Neural cell (in vitro differentiated cells): ENCODE measurements around the gene SKAP1. TPM values are rescaled to one million over a fixed set of nuclear protein-coding genes. Genes with fewer than 3 reads are reported as not detected.
"Not testable (repeated sequence)": the region's sequence is repeated elsewhere in the genome, so short reads cannot be mapped to it uniquely, and the experiment has no call there.

Experiments
- H2AFZ ChIP-seq: fragments of 200-600, 300-800 bp; sonication (generic), shearing (Covaris generic); 2 replicates; pipeline ENCODE4 v1.6.0; 2014; ENCODE audit warnings: low read depth, mild to moderate bottlenecking, antibody characterized with exemption, low read length, moderate library complexity
- H3F3A ChIP-seq: fragments of 200-600 bp; shearing (Covaris generic); 2 replicates; pipeline ENCODE4 v1.6.1; 2016; ENCODE audit warnings: mild to moderate bottlenecking, moderate library complexity, mixed read lengths, antibody characterized with exemption, low read length; ENCODE audit not compliant: insufficient read depth, poor library complexity, severe bottlenecking
- H3K27ac ChIP-seq: fragments of 200-600, 300-800 bp; sonication (generic), shearing (Covaris generic); 2 replicates; pipeline ENCODE4 v1.5.1; 2014; ENCODE audit warnings: mild to moderate bottlenecking, low read length, moderate library complexity
- H3K27me3 ChIP-seq: fragments of 300-800, 200-600 bp; sonication (generic), shearing (Covaris generic); 2 replicates; pipeline ENCODE4 v1.6.0; 2014; ENCODE audit warnings: mild to moderate bottlenecking, low read depth, low read length, moderate library complexity; ENCODE audit not compliant: insufficient read depth
- H3K36me3 ChIP-seq: fragments of 300-800, 200-600 bp; sonication (generic), shearing (Covaris generic); 2 replicates; pipeline ENCODE4 v1.5.1; 2014; ENCODE audit warnings: mild to moderate bottlenecking, antibody characterized with exemption, low read length, moderate library complexity; ENCODE audit not compliant: insufficient read depth
- H3K4me2 ChIP-seq: fragments of 300-800, 200-600 bp; sonication (generic), shearing (Covaris generic); 2 replicates; pipeline ENCODE4 v1.6.0; 2014; ENCODE audit warnings: mild to moderate bottlenecking, low read length
- H3K4me3 ChIP-seq: fragments of 300-800, 200-600 bp; sonication (generic), shearing (Covaris generic); 2 replicates; pipeline ENCODE4 v1.5.1; 2014; ENCODE audit warnings: mild to moderate bottlenecking, low read length, moderate library complexity
- H3K79me2 ChIP-seq: fragments of 200-600 bp; shearing (Covaris generic); replicated peaks from 2 replicates; pipeline ENCODE4 v1.6.0; 2014; ENCODE audit warnings: mild to moderate bottlenecking, low read length, moderate library complexity; ENCODE audit not compliant: insufficient read depth
- H3K9ac ChIP-seq: fragments of 300-800, 200-600 bp; sonication (generic), shearing (Covaris generic); 2 replicates; pipeline ENCODE4 v1.6.1; 2016; ENCODE audit warnings: mild to moderate bottlenecking, low read length, mixed read lengths
- H3K9me2 ChIP-seq: fragments of 200-600 bp; shearing (Covaris generic); 2 replicates; pipeline ENCODE4 v1.6.1; 2016; ENCODE audit warnings: mild to moderate bottlenecking, low read length, mixed read lengths; ENCODE audit not compliant: insufficient read depth
- H3K9me3 ChIP-seq: fragments of 200-600, 300-800 bp; sonication (generic), shearing (Covaris generic); 2 replicates; pipeline ENCODE4 v1.6.1; 2016; ENCODE audit warnings: mild to moderate bottlenecking, mixed run types, low read length, moderate library complexity, mixed read lengths
- H4K20me1 ChIP-seq: fragments of 200-600 bp; shearing (Covaris generic); 2 replicates; pipeline ENCODE4 v1.6.1; 2016; ENCODE audit warnings: mild to moderate bottlenecking, mixed run types; ENCODE audit not compliant: insufficient read depth
- EP300 ChIP-seq: fragments of 450-650 bp; conservative IDR thresholded peaks from 2 replicates; pipeline ENCODE4 v1.6.1; 2014; ENCODE audit warnings: antibody characterized with exemption, mild to moderate bottlenecking, moderate library complexity; ENCODE audit not compliant: poor library complexity, severe bottlenecking
- EZH2 ChIP-seq: fragments of 200-600, 300-800 bp; shearing (Covaris generic), sonication (generic); IDR thresholded peaks from 2 replicates; pipeline ENCODE4 v1.6.1; 2014; ENCODE audit warnings: antibody characterized with exemption, low read length, borderline replicate concordance, mild to moderate bottlenecking; ENCODE audit not compliant: insufficient read depth, poor library complexity, severe bottlenecking
- MXI1 ChIP-seq: fragments of 450-650 bp; conservative IDR thresholded peaks from 2 replicates; pipeline ENCODE4 v1.6.1; 2014; ENCODE audit warnings: antibody characterized with exemption, mild to moderate bottlenecking; ENCODE audit not compliant: poor library complexity, severe bottlenecking
- POLR2AphosphoS5 ChIP-seq: IDR thresholded peaks from 2 replicates; pipeline ENCODE4 v1.6.1; 2012
- RAD21 ChIP-seq: fragments of 450-650 bp; conservative IDR thresholded peaks from 2 replicates; pipeline ENCODE4 v1.6.1; 2014; ENCODE audit warnings: antibody characterized with exemption, mild to moderate bottlenecking, moderate library complexity
- SMC3 ChIP-seq: fragments of 450-650 bp; conservative IDR thresholded peaks from 2 replicates; pipeline ENCODE4 v1.6.1; 2014; ENCODE audit warnings: antibody characterized with exemption, mild to moderate bottlenecking, moderate library complexity; ENCODE audit not compliant: poor library complexity
- TAF1 ChIP-seq: IDR thresholded peaks from 2 replicates; pipeline ENCODE4 v1.6.1; 2012; ENCODE audit warnings: low read depth
- polyA plus RNA-seq: library from polyadenylated mRNA; depleted of rRNA; stranded (reverse); fragments of >200 nt; gene quantifications from 2 replicates; pipeline ENCODE4 v1.2.3, GENCODE V29; 2014
- TF ChIP-seq, protein P1 (sequence below): fragments of 450-650 bp; IDR thresholded peaks from 2 replicates; pipeline ENCODE4 v1.5.1; 2014; ENCODE audit warnings: antibody characterized with exemption, mild to moderate bottlenecking, moderate library complexity; ENCODE audit not compliant: poor library complexity, severe bottlenecking
- TF ChIP-seq, protein P2 (sequence below): IDR thresholded peaks from 2 replicates; pipeline ENCODE4 v1.6.1; 2012; ENCODE audit warnings: borderline replicate concordance

Gene SKAP1
- polyA plus RNA-seq, 1 donor from 2014 or later = 0.63 TPM

DNA sequence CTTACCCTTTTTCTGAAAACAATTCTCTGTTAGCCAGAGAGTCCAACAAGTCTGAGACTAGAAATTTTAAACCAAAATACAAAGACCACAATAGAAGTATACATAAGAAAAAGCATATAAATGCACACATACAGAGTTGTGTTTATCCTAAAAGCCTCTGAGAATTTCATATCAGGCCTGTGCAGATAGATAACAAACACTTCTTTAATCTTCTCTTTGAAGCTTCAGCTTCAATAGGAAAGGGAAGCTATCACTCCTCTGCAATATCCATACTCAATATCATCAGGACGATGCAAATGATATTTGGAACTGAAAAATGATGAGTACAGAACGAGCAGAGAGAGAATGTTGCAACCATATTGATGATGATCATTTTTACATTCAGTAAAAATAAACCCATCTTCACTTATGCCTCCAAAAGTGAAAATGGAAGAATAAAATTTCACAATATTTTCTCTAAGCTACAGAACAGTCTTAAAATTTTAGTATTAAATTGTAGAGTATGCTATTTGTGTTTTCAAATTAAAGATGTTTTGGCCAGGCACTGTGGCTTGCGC, 61.6 kb downstream of the SKAP1 start:
- Histone ChIP-seq H3K9me3 (no peaks in the 10 kb centered on the region), H3K4me3 (no peak overlapping the region), H3K36me3 (no peaks in the 10 kb centered on the region), H3K27me3 (peaks cover 15% of the 10 kb centered on the region), H2AFZ (no peak overlapping the region), H3F3A (no peaks in the 10 kb centered on the region), H3K9me2 (no peaks in the 10 kb centered on the region), H4K20me1 (no peaks in the 10 kb centered on the region), H3K9ac (no peak overlapping the region), H3K4me2 (no peak overlapping the region), H3K79me2 (no peaks in the 10 kb centered on the region), H3K27ac (no peak overlapping the region)
- no peak for TF ChIP-seq MXI1
- TF ChIP-seq POLR2AphosphoS5 = no peak
- TF ChIP-seq EZH2 = no peak
- TF ChIP-seq, protein P1, sequence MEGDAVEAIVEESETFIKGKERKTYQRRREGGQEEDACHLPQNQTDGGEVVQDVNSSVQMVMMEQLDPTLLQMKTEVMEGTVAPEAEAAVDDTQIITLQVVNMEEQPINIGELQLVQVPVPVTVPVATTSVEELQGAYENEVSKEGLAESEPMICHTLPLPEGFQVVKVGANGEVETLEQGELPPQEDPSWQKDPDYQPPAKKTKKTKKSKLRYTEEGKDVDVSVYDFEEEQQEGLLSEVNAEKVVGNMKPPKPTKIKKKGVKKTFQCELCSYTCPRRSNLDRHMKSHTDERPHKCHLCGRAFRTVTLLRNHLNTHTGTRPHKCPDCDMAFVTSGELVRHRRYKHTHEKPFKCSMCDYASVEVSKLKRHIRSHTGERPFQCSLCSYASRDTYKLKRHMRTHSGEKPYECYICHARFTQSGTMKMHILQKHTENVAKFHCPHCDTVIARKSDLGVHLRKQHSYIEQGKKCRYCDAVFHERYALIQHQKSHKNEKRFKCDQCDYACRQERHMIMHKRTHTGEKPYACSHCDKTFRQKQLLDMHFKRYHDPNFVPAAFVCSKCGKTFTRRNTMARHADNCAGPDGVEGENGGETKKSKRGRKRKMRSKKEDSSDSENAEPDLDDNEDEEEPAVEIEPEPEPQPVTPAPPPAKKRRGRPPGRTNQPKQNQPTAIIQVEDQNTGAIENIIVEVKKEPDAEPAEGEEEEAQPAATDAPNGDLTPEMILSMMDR = no peak
- no peak for TF ChIP-seq SMC3
- no peak for TF ChIP-seq EP300
- TF ChIP-seq RAD21 = no peak
- TF ChIP-seq, protein P2, sequence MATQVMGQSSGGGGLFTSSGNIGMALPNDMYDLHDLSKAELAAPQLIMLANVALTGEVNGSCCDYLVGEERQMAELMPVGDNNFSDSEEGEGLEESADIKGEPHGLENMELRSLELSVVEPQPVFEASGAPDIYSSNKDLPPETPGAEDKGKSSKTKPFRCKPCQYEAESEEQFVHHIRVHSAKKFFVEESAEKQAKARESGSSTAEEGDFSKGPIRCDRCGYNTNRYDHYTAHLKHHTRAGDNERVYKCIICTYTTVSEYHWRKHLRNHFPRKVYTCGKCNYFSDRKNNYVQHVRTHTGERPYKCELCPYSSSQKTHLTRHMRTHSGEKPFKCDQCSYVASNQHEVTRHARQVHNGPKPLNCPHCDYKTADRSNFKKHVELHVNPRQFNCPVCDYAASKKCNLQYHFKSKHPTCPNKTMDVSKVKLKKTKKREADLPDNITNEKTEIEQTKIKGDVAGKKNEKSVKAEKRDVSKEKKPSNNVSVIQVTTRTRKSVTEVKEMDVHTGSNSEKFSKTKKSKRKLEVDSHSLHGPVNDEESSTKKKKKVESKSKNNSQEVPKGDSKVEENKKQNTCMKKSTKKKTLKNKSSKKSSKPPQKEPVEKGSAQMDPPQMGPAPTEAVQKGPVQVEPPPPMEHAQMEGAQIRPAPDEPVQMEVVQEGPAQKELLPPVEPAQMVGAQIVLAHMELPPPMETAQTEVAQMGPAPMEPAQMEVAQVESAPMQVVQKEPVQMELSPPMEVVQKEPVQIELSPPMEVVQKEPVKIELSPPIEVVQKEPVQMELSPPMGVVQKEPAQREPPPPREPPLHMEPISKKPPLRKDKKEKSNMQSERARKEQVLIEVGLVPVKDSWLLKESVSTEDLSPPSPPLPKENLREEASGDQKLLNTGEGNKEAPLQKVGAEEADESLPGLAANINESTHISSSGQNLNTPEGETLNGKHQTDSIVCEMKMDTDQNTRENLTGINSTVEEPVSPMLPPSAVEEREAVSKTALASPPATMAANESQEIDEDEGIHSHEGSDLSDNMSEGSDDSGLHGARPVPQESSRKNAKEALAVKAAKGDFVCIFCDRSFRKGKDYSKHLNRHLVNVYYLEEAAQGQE = no peak
- TF ChIP-seq TAF1 = no peak

DNA sequence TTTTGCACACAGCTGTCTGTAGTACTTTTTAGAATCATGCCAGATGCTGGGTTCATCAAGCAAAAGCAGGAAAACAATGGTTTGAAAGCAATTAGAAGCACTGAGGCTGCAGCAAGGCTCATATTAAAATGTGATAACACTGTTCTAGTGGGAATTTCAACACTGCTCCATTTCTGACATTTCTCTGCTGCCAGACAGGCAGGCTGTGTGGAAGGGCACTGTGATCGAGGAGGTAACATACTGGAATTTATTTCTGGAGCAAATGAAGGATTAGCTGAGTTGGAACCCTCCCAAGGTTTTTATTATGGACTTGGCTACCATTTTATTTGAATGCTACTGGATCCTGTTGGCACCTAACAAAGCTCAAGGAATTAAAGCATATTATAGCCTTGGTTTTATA, 66.9 kb downstream of the SKAP1 start:
- Histone ChIP-seq H3K27ac (no peak overlapping the region), H3K27me3 (peaks cover 10% of the 10 kb centered on the region), H3K9me2 (no peaks in the 10 kb centered on the region), H3K4me2 (no peak overlapping the region), H3K9ac (no peak overlapping the region), H3K4me3 (no peak overlapping the region), H4K20me1 (no peaks in the 10 kb centered on the region), H3F3A (no peaks in the 10 kb centered on the region), H3K79me2 (no peaks in the 10 kb centered on the region), H3K36me3 (no peaks in the 10 kb centered on the region), H3K9me3 (no peaks in the 10 kb centered on the region), H2AFZ (no peak overlapping the region)
- TF ChIP-seq SMC3 (no peak), EZH2 (no peak), POLR2AphosphoS5 (no peak), TAF1 (no peak), MXI1 (no peak), EP300 (no peak), RAD21 (no peak)
- TF ChIP-seq, protein P2 = no peak
- TF ChIP-seq, protein P1 = no peak

DNA sequence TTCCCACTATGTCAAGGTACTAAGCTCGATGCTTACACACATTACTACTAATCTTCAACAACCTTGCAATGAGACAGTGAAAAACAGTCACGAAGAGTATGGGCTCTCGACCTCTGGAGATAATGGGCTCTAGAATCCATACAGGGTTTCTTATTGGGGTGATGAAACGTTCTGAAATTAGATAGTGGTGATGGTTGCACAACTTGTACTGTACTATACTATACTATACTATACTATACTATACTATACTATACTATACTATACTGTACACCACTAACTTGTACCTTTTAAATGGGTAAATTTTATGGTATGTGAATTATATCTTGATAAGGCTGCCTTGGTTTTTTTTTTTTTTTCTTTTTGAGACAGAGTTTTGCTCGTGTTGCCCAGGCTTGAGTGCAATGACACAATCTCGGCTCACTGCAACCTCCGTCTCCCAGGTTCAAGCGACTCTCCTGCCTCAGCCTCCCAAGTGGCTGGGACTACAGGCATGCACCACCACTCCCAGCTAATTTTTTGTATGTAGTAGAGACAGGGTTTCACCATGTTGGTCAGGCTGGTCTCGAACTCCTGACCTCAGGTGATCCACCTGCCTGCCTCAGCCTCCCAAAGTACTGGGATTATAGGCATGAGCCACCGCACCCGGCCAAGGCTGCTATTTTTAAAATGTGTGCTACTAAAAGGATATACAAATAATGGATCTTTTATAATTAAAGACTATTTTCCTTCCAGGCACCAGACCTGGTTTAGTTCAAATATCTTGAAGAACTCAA, 69.0 kb downstream of the SKAP1 start:
- not testable (repeated sequence) for H3K27ac ChIP-seq, H3K9me3 ChIP-seq, H3K4me3 ChIP-seq, H2AFZ ChIP-seq, H3K9ac ChIP-seq, H3K79me2 ChIP-seq, H3K4me2 ChIP-seq, H3F3A ChIP-seq, H4K20me1 ChIP-seq, H3K9me2 ChIP-seq, H3K36me3 ChIP-seq, H3K27me3 ChIP-seq
